Panc1 (cell line): ENCODE data around the gene PAK1. TPM values are rescaled to one million over a fixed set of nuclear protein-coding genes. Genes with fewer than 3 reads are reported as not detected.

ENCODE experiments used
- ATAC-seq: fragments of 200-7000 bp; cut with Tn5 transposase; 2 replicates; pipeline ENCODE4 v1.9.1; 2020; ENCODE audit warnings: mild to moderate bottlenecking, moderate library complexity
- BruUV-seq: library from RNA; stranded (reverse); fragments of 400-500 nt; replicated peaks from 2 replicates; lab custom pipeline; 2021; lab: Mats Ljungman, UMichigan
- CTCF ChIA-PET: fragments of 300-600 bp; sonication (Branson Sonifier 250); formaldehyde crosslinking; loops from one replicate; lab custom pipeline; 2022; ENCODE audit warnings: antibody characterized with exemption; lab: Charles Lee
- POLR2A ChIA-PET: fragments of 300-600 bp; sonication (Branson Sonifier 250); formaldehyde crosslinking; loops from one replicate; lab custom pipeline; 2022; ENCODE audit warnings: antibody characterized with exemption; lab: Charles Lee
- DNase-seq: peaks from one replicate; pipeline ENCODE4 v3.0.0-alpha.2; 2010; ENCODE audit warnings: low read depth, low spot score
- H3K27ac ChIP-seq: 2 replicates; pipeline ENCODE4 v1.5.1; 2011; ENCODE audit warnings: mild to moderate bottlenecking, low read length, inconsistent platforms
- H3K27me3 ChIP-seq: fragments of 200-500 bp; sonication (Bioruptor generic); 2 replicates; pipeline ENCODE4 v1.6.0; 2014; ENCODE audit warnings: low read length, inconsistent platforms; ENCODE audit not compliant: control insufficient read depth, insufficient read depth
- H3K36me3 ChIP-seq: fragments of 200-500 bp; sonication (Bioruptor generic); 2 replicates; pipeline ENCODE4 v1.5.1; 2014; ENCODE audit warnings: inconsistent platforms, mild to moderate bottlenecking, low read length, moderate library complexity; ENCODE audit not compliant: control insufficient read depth, insufficient read depth
- H3K4me1 ChIP-seq: 2 replicates; pipeline ENCODE4 v1.5.1; 2011; ENCODE audit warnings: inconsistent platforms, mild to moderate bottlenecking, low read length, moderate library complexity; ENCODE audit not compliant: control insufficient read depth, insufficient read depth
- H3K4me3 ChIP-seq, 2 experiments: 2 replicates each; pipeline ENCODE4 v1.5.1; 2011 to 2012; ENCODE audit warnings: low read depth in 2 of 2, low read length in 2 of 2, mild to moderate bottlenecking in 2 of 2, inconsistent platforms in 1 of 2, moderate library complexity in 1 of 2
- H3K9me3 ChIP-seq: fragments of 200-500 bp; sonication (Bioruptor generic); 2 replicates; pipeline ENCODE4 v1.5.1; 2014; ENCODE audit warnings: low read depth, mild to moderate bottlenecking, inconsistent platforms, low read length, moderate library complexity; ENCODE audit not compliant: control insufficient read depth, insufficient read depth
- POLR2AphosphoS5 ChIP-seq: IDR thresholded peaks from 2 replicates; pipeline ENCODE4 v1.6.1; 2012; ENCODE audit warnings: mild to moderate bottlenecking, low read depth, low read length, moderate library complexity
- SIN3A ChIP-seq: IDR thresholded peaks from 2 replicates; pipeline ENCODE4 v1.6.1; 2012; ENCODE audit warnings: low read depth, mild to moderate bottlenecking, low read length, moderate library complexity, borderline replicate concordance; ENCODE audit not compliant: insufficient read depth
- TCF7L2 ChIP-seq: IDR thresholded peaks from 2 replicates; pipeline ENCODE4 v1.6.1; 2011; ENCODE audit warnings: mild to moderate bottlenecking, low read depth, low read length, inconsistent platforms
- in situ Hi-C: cut with HindIII; loops from 2 replicates; pipeline ENCODE4 v1.10.0; 2016; ENCODE audit warnings: low sequenced_read_pairs, low pct_unique_long_range_greater_than_20kb
- intact Hi-C: fragments of 100-400 bp; cut with micrococcal nuclease; formaldehyde crosslinking; loops from one replicate; pipeline ENCODE4 v1.10.0; 2022; ENCODE audit not compliant: unreplicated experiment
- total RNA-seq: library from RNA; stranded (reverse); gene quantifications from one replicate; pipeline ENCODE4 v1.2.1, GENCODE V29; 2021; ENCODE audit not compliant: unreplicated experiment
- TF ChIP-seq, protein P1 (sequence below): fragments of 450-650 bp; IDR thresholded peaks from 2 replicates; pipeline ENCODE4 v1.5.1; 2017; ENCODE audit warnings: mild to moderate bottlenecking
- TF ChIP-seq, protein P2 (sequence below), 2 experiments: IDR thresholded peaks; 2 replicates each; pipeline ENCODE4 v1.6.1; 2011 to 2012; ENCODE audit warnings: low read depth in 2 of 2, control low read depth in 1 of 2, low read length in 1 of 2, mild to moderate bottlenecking in 1 of 2, moderate library complexity in 1 of 2; ENCODE audit not compliant: insufficient read depth in 1 of 2

PAK1 gene
- total RNA-seq, 1 experiment from 2014 or later = 38.2 TPM

DNA sequence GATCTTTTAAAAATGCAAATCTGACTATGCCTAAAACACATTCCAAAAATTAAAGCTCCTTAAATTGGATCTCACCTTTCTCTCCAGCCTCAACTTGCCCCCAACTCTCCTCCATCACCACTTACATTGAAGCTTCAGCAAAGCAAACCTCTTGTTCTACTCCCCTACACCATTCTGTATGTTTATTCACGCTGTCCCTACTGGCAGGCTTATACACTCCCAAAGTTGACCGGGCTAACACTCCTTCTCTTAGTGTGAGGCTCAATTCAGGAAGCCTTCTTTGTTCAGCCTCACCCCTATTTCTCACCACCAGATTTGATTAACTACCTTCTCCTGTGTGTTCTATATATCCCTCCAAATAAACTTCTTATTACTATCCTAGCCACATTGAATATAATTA lies 170.6 kb downstream of the PAK1 start:
- in situ Hi-C loops = no loop called here
- Histone ChIP-seq H3K27ac (no peak overlapping the region), H3K4me3 (no peak overlapping the region), H3K4me1 (no peaks in the 10 kb centered on the region), H3K27me3 (no peaks in the 10 kb centered on the region; the same call in 1 of the 2 replicates), H3K9me3 (no peaks in the 10 kb centered on the region; the same call in 1 of the 2 replicates), H3K36me3 (no peaks in the 10 kb centered on the region)
- ATAC-seq (no peak), DNase-seq (no peak)
- intact Hi-C loops = no loop called here
- CTCF ChIA-PET = no interaction called here
- no TSS peak for BruUV-seq
- TF ChIP-seq POLR2AphosphoS5 = no peak
- no peak for TF ChIP-seq SIN3A
- TF ChIP-seq TCF7L2 = no peak
- TF ChIP-seq, protein P1, sequence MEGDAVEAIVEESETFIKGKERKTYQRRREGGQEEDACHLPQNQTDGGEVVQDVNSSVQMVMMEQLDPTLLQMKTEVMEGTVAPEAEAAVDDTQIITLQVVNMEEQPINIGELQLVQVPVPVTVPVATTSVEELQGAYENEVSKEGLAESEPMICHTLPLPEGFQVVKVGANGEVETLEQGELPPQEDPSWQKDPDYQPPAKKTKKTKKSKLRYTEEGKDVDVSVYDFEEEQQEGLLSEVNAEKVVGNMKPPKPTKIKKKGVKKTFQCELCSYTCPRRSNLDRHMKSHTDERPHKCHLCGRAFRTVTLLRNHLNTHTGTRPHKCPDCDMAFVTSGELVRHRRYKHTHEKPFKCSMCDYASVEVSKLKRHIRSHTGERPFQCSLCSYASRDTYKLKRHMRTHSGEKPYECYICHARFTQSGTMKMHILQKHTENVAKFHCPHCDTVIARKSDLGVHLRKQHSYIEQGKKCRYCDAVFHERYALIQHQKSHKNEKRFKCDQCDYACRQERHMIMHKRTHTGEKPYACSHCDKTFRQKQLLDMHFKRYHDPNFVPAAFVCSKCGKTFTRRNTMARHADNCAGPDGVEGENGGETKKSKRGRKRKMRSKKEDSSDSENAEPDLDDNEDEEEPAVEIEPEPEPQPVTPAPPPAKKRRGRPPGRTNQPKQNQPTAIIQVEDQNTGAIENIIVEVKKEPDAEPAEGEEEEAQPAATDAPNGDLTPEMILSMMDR = no peak
- TF ChIP-seq, protein P2, sequence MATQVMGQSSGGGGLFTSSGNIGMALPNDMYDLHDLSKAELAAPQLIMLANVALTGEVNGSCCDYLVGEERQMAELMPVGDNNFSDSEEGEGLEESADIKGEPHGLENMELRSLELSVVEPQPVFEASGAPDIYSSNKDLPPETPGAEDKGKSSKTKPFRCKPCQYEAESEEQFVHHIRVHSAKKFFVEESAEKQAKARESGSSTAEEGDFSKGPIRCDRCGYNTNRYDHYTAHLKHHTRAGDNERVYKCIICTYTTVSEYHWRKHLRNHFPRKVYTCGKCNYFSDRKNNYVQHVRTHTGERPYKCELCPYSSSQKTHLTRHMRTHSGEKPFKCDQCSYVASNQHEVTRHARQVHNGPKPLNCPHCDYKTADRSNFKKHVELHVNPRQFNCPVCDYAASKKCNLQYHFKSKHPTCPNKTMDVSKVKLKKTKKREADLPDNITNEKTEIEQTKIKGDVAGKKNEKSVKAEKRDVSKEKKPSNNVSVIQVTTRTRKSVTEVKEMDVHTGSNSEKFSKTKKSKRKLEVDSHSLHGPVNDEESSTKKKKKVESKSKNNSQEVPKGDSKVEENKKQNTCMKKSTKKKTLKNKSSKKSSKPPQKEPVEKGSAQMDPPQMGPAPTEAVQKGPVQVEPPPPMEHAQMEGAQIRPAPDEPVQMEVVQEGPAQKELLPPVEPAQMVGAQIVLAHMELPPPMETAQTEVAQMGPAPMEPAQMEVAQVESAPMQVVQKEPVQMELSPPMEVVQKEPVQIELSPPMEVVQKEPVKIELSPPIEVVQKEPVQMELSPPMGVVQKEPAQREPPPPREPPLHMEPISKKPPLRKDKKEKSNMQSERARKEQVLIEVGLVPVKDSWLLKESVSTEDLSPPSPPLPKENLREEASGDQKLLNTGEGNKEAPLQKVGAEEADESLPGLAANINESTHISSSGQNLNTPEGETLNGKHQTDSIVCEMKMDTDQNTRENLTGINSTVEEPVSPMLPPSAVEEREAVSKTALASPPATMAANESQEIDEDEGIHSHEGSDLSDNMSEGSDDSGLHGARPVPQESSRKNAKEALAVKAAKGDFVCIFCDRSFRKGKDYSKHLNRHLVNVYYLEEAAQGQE (IDR thresholded peaks at IDR 0.05; ENCODE audit: insufficient read depth in 1 of 2, low read depth in 2 of 2, low read length in 1 of 2) = no peak
- POLR2A ChIA-PET = interaction anchor here (0.6 kb wide), 1 partner anchor 32 kb away, joined by 3 read pairs; no protein-coding TSS in a partner anchor

DNA sequence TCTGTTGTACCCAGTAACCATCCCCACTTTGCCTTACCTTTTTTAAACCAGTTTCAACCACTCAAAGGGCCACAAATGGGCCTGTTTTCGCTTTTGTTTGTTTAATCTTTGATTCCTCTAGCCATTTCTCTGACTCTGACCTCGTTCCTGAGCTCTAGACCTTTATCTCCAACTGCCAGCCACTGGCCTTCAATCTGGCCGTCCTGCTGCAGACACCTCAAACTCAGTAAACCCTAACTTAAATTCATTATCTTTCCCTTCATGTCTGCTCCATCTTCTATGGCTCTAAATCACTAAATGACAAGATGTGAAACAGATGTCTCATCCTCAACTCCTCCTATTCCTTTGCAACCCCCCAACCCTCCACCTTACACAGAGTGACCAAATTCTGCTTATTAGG lies 171.1 kb downstream of the PAK1 start:
- H3K27me3 ChIP-seq = no peaks in the 10 kb centered on the region; the same call in 1 of the 2 replicates
- no peaks in the 10 kb centered on the region for H3K36me3 ChIP-seq
- ATAC-seq (no peak), DNase-seq (no peak)
- in situ Hi-C loops = no loop called here
- H3K27ac ChIP-seq = no peak overlapping the region
- TF ChIP-seq TCF7L2 (no peak), SIN3A (no peak), POLR2AphosphoS5 (no peak)
- TF ChIP-seq, protein P1 = no peak
- TF ChIP-seq, protein P2 (IDR thresholded peaks at IDR 0.05; ENCODE audit: insufficient read depth in 1 of 2, low read depth in 2 of 2, low read length in 1 of 2) = no peak
- BruUV-seq = no TSS peak
- H3K9me3 ChIP-seq = no peaks in the 10 kb centered on the region; the same call in 1 of the 2 replicates
- no peaks in the 10 kb centered on the region for H3K4me1 ChIP-seq
- ChIA-PET POLR2A (interaction anchor here (0.6 kb wide), 1 partner anchor 32 kb away, joined by 3 read pairs; no protein-coding TSS in a partner anchor), CTCF (no interaction called here)
- H3K4me3 ChIP-seq = no peak overlapping the region
- intact Hi-C loops = no loop called here
